ENCODE results near the gene SLC38A11.
"Not testable (repeated sequence)": the region's sequence is repeated elsewhere in the genome, so short reads cannot be mapped to it uniquely, and the experiment has no call there.

Gene SLC38A11

DNA sequence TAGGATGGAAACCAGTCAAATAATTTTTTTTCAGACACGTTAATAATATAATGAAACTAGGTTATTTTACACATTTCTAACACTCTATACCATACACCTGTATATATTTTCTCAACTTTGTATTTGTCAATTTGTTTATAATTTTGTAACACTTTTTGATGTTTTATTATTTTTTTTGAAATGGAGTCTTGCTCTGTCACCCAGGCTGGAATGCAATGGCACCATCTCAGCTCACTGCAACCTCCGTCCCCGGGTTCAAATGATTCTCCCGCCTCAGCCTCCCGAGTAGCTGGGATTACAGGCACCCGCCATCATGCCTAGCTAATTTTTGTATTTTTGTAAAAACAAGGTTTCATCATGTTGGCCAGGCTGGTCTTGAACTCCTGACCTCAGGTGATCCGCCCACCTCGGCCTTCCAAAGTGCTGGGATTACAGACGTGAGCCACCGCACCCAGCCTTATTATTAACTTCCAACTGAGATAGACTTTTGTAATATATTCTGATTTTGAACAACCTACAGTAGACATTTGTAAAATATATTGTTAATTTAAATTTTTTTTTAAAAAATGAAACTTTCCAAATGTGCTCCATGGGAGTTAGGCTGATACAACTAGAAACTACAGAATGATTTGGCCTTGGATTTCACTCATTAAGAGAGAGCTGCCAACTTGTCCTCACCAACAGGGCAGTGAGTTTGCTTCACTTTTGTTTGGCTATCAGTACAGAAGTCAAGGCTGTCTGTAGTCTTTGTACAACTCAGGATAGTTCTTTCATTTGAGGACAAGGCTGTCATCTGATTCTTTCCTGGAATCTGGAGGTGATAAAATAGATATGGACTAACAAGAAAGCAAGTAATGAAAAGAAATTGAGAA lies 79.8 kb downstream of the SLC38A11 start:
- no peak for DNase-seq

DNA sequence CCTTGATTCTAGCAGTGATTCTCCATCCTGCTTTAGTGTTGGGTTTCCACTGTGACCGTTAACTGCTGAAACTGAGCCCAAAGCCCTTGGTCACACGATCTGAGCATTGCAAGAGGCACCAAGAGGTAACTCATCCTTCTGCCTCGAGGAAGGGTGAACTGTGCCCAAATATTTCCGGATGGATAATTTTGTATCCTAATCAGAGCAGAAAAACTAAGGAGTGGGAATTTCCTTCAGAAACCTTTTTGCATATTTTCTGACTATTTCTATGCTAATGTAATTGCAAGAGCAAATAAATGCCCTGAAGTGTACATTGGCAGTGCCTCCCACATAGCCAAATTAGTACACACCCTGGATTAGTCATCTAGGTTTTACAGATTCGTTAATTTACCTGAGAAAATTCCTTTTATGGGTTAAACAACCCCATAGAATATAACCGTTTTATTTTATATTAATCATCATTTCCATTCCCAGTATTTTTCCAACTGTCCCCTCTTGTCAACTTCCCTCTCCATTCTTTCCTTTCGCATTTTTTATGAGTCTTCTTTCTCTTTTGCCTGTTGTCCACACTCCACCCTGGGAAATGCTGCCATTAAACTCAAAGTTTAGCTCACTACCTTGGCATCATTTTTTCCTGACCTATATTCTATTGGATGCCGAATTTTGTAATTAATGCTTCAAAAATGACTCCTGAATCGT lies 82.0 kb downstream of the SLC38A11 start:
- DNase-seq, result no peak

DNA sequence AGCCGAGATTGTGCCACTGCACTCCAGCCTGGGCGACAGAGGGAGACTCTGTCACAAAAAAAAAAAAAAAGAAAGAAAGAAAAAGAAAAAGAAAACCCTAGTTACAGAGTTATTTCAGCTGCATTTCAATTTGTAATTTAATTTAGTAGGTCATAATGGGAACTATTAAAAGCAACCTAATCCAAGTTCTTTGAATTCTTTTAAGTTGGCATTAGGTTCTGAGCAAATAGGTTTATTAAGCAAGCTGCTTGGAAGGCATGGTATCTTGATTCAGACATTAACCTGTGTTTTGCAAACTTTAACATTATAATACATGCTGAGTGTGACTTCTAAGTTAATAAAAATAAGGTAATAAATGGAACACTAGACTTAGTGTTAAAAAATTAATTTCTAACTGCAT lies 83.9 kb downstream of the SLC38A11 start:
- DNase-seq, result no peak

DNA sequence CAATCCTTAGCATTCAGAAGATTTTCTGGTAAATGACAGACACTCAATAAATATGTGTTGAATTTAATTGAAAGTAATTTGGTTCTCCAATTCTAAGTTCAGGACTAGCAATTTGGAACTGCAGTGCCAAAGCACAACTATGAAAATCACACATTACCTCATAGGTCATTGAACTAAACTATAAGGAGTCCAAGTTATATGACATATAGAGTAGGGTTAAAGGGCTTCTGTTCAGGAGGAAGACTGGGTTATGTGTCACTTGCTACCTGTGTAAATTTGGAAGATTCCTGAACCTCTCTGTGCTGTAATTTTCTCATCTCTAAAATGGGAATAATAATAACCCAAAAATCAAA lies 85.9 kb downstream of the SLC38A11 start:
- no peak for DNase-seq

DNA sequence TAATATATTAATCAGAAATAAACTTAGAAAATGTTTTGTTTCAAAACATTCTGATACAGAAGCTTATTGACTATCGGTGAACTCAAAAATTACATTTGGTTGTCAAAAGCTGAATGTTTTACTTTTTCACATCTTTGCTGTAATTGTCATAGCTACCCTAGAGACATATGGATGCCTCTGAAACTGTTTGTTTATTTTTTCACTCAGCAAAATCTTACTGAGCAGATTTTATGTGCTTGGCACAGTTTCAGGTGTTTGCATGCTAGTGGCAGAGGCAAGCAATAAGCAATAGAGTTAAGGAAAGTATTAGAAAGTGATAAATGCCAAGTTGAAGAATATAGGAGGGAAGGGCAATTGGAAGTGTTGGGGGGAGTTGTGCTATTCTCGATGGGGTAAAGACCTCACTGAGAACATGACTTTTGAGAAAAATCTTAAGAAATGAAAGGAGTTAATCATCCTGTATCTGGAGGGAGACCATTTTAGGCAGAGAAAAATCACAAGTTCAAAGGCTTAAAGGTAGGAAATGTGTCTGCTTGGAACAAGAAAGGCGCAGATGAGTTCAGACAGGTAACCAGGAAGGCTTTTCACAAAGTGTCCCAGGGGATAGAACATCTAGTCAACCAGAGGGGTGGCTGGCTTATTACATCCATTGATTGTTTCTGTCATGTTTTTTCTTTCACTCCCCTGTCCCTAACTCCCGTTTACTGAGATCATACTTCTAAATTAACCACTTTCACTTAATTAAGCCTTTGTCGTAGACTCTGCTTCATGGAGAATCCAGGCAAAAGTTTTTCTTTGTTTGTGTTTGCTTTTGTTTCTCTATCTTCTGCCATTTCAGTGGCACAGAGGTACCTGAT lies 86.5 kb downstream of the SLC38A11 start:
- no peak for DNase-seq

DNA sequence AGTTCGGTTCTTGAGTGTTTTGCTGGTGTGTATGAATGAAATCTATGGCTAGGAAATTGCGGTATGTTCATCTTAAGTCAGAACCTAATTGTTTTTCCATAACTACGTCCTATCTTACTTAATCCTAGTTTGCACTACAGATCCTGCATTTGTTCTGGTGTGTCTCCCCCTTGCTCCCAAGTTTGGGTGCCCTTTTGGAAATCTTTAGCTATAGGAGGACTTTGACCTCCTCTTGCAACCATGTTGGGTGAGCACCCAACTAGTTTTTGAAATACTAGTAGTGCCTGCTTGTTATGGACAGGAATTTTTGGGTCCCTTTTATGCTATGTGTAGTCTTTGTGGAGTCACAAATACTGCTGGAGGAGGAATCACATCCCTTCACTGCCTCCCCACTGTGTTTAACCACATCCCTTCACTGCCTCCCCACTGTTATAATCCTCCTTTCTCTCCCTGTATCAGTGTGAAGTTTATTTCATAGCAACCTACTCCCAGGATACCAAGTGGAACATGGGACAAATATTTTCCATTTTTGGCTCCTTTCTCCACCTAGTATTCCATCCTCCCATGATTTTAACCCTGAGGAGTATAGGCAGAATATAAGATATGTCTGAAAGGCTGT lies 87.4 kb downstream of the SLC38A11 start:
- DNase-seq, result no peak

DNA sequence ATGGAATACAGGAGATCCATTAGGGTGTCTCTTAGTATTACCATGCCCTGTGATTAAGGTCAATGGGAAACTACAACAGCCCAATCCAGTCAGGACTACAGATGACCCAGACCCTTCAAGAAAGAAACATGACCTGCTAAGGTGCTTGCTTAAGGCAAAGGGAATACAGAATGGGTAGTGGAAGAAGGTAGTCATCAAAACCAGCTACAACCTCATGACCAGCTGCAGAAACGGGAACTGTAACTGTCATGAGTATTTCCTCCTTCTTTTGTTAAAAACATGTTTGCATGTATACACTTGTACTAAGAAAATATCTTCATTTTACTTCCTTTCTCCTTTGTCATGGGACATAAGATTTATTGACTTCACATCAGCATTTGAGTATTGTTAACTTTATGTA lies 88.9 kb downstream of the SLC38A11 start:
- DNase-seq, result not testable (repeated sequence)

DNA sequence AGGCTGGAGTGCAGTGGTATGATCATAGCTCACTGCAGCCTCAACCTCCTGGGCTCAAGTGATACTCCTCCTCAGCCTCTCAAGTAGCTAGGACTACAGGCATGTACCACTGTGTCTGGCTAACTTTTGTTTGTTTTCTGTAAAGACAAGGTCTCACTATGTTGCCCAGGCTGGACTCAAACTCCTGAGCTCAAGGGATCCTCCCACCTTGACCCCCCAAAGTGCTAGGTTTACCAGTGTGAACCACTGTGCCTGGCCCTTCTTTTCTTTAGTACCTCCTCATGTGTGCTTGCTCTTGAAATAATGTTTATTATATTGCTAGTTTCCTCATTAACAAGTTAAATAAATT lies 94.7 kb downstream of the SLC38A11 start:
- DNase-seq, result no peak

DNA sequence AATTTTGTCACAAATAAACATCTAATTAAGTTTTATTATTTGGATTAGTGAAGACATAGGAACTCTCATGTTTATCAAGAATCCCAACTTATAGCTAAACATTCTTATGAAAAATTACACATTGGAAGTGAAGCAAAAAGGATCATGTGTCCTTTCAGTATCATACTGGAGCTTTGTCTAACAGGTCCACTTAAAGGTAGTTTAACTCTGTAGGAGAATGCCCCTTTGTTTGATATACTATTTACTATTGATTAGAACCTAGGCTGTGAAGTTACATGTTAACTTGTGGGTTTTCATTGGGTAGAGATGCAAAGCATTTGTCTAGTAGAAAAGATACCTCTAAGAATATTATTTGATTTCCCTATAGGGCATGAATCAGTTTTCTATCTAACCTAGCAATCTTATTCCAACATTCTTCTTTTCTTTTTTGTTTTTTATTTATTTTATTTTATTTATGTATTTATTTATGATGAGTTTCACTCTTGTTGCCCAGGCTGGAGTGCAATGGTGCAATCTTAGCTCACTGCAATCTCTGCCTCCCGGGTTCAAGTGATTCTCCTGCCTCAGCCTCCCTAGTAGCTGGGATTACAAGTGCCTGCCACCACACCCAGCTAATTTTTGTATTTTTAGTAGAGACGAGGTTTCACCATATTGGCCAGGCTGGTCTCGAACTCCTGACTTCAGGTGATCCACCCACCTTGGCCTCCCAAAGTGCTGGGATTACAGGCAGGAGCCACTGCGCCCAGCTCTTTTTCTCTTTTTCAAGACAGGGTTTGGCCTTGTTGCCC lies 95.2 kb downstream of the SLC38A11 start:
- DNase-seq, result not testable (repeated sequence)

DNA sequence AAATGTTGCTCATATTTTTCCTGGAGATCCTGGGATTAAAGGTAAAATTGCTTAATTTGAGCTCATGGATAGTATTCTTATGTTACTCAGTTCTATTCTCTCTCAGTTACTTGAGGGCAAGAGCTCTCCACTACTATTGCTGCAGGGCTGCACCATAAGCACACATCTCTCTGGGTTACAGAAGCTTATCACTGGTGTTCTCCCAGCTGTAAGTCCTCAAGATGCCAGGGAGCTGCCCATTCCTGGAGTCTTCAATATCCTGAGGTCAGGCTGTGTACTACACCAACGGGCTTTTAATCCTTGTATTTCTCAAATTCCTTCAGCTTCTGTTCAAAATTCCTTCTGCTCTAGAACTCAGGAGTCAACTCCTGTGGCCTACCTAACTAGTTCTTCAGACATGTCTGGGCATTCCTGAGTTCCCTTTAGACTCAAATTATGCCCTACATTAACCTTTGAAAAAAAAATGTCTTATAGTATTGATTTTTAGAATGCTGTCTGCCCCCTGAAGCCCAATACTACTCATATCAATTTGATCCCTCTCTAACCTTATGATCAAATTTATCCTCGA lies 96.0 kb downstream of the SLC38A11 start:
- no peak for DNase-seq

DNA sequence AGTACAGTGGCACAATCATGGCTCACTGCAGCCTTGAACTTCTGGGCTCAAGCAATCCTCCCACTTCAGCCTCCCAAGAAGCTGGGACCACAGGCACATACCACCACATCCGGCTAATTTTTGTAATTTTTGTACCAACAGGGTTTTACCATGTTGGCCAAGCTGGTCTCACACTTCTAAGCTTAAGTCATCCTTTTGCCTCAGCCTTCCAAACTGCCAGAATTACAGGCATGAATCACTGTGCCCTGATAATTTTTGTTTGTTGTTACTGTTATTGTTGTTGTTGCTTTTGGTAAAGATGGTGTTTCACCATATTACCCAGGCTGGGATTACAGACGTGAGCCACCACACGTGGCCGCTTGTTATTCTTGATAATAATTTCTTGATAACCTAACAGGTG lies 103.2 kb downstream of the SLC38A11 start:
- no peak for DNase-seq

DNA sequence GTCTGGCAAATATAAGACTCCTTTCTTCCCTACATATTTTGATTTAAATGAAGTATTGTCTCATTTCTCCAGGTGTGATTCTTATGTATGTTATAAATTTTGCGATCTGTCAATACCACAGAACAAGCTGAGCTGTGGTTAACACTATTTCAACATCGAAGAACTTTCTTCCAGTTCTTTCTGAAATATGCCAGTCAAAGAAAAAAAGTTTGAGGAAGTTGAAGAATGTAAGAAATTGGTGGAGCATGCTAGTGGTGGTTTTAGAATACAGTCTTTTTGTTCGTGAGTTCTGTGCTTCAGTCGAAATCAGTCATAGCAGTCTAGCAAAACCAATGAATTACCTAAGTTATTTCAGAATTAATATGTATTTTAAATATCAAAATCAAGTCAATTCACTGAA lies 105.1 kb downstream of the SLC38A11 start:
- DNase-seq, result no peak

DNA sequence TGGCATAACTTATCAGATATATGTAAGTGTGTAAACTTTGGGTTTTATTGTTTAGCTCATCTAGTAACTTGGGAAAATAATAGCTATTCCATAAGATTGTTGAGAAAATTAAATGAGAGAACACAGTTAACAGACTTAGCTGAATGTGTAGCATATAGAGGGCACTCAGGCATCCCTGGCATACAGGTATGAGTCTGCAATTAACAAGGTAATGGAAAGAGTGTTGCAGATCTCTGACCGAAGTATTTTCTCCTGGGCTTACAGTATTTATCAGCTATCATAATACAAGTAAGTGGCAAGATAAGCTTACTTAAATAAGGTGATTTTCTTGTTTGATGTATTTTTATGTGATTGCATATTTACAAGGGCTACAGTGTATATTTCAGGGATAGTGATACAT lies 105.8 kb downstream of the SLC38A11 start:
- DNase-seq, result no peak

DNA sequence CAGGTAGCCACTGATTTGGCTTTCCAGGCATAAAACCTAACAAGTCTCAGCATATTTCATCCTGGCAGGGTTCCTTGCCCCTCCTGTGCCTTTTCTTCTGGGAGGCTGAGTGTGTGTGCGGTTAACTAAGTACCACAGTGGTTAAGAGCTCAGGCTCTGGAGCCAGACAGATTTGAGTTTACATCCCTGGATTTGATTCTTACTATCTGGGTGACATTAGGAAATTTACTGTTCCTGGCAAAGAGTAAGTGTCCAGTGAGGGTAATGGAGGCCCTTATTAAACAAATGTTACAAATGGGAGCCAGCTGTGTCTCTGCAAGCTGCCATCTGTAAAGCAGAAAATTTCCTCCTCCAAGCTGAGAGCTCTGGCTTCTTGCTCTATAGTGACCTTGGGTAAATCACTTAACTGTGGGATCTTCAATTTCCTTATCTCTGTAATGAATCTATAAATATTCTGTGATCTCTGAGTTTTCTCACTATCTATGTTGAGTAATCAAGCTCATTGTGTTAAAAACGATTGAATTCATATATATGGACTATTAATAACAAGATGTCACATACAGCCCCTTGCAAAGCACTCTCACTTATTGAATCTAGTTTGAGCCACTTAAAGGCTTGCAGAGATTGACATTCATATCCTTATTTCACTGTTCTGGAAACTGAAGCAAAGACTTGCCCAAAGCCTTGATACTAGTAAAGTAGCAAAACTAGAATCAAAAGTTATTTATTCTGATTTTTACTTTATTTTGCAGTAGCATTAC lies 107.2 kb downstream of the SLC38A11 start:
- no peak for DNase-seq

DNA sequence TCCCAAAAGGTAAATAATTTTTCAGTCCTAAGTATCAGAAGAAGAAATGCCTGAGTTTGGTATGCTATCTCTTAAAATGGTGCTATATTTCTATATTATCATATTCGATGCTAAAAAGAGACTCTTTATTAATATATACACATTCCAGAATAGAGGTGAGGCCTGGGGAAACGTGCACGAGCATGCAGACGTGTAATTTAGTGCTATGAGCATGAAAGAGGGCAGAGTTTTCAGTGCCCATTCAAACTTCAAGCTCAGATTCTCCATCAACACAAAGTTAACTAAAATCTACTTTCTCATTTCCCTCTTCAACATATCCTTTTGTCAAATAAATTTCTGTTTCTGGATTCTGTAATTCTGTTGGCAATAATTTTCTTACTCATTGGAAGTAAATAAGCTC lies 108.0 kb downstream of the SLC38A11 start:
- no peak for DNase-seq

DNA sequence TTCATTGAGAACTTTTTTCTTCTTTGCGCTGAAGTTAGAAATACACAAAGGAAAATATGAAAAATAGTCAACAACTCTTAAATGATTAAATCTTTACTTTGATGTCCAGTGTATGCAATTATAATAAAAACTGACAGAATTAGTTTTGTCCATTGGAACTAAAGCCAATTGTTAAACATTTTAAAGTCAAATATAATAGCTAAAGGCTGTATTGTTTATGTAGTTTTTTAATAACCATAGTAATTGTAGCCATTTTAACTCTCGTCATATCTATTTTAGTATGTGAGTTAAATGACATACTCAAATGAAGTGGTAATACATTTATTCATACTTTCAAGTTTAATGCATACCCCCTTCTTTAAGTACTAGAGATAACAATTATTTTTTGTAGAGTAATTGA lies 109.0 kb downstream of the SLC38A11 start:
- DNase-seq, result no peak
